GM12801 (cell line): ENCODE results near the gene OR2G2.

Experiments used
- TF ChIP-seq, protein P1 (sequence below): IDR thresholded peaks from one replicate; pipeline ENCODE4 v1.5.1; 2011; ENCODE audit warnings: control low read depth; ENCODE audit not compliant: insufficient read length; ENCODE audit errors: extremely low read depth

Gene OR2G2

DNA sequence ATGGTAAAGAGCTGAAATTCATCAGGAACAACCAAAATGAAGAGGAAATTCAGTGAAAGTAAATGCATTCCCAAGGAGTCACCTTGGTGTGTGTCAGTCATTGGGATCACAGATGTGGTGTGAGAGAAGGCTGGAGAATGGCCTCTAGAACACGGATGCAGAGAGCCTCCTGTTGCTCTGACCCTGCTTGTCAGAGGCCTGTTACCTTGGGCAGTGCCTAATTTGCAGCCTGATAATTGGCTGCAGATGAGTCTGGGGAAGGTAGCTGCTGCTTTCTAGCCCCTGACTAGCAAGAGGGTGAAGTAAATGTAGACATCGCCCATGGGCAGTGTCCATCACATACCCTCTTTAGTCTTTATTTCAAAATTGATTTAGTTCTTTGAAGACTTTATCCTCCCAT is 35.9 kb upstream of the OR2G2 start:
- TF ChIP-seq, protein P1, sequence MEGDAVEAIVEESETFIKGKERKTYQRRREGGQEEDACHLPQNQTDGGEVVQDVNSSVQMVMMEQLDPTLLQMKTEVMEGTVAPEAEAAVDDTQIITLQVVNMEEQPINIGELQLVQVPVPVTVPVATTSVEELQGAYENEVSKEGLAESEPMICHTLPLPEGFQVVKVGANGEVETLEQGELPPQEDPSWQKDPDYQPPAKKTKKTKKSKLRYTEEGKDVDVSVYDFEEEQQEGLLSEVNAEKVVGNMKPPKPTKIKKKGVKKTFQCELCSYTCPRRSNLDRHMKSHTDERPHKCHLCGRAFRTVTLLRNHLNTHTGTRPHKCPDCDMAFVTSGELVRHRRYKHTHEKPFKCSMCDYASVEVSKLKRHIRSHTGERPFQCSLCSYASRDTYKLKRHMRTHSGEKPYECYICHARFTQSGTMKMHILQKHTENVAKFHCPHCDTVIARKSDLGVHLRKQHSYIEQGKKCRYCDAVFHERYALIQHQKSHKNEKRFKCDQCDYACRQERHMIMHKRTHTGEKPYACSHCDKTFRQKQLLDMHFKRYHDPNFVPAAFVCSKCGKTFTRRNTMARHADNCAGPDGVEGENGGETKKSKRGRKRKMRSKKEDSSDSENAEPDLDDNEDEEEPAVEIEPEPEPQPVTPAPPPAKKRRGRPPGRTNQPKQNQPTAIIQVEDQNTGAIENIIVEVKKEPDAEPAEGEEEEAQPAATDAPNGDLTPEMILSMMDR = no peak

DNA sequence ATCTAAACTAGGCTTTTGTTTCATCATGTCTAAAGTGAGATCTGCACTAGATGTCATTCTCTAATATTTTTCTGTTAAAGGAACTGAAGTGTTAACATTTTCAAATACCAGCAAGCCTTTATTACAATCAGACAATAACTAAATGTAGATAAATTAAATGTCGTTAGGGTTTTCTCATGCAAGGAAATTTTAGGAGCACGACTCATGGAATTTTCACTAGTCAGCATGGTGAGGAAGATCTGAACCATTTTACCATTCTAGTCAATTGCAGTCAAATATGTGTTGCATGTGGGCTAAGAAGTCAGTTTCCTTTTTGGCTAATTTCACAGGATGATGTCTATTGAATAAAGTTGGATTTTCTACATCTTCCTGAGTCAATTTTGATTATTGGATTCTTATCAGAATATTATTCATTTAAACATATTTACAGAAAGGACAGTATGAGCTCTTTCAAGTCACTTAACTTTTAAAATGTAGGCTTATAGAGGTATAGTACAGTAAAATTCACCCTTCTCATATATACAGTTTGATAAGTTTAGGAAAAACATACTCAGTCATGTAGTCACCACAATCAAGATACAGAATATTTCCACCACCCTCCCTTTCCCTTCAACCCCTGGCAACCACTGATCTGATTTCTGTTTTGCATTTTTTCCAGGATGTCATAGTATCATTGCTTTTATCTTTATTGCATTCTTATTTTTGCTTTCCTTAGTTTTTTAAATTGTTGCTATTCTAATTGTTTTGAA is 30.1 kb upstream of the OR2G2 start:
- TF ChIP-seq, protein P1 = no peak

DNA sequence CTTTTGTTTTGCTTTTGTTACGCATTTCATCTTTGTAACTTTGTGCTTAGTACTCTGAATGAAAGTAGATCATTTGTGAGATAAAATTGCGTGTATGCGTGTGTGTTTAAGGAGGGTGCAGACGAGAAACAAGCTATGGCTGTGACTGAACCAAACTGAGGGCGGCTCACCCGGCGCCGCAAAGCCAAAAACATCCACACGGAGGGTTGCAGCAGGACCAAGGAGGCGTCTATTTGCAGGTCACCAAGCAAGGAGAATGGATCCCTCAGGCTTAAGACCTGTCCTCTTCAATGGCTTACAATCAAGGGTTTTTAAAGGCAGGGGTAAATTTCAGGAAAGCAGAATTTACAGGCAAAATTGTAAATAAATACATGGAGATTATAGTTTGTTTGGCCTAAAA is 26.4 kb upstream of the OR2G2 start:
- TF ChIP-seq, protein P1 = no peak

DNA sequence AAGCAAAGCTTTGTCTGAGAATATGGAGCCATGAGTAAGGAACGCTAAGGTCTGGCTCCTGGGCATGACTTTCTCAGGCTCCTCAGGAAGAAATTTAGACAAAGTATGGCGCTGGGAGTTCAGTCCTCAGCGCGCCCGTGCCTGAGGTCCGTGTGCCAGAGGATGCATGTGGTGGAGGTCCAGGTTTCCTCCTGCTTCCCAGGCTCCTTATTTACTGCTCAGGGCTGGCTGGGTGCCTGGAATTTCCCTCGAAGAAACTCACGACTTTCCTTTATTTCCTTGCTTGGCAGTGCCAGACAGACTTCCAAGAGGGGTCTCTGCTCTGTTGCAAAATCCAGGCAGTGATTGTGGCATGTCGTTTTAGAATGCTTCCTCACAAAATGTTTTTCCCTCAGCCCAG is 26.0 kb upstream of the OR2G2 start:
- TF ChIP-seq, protein P1 = no peak

DNA sequence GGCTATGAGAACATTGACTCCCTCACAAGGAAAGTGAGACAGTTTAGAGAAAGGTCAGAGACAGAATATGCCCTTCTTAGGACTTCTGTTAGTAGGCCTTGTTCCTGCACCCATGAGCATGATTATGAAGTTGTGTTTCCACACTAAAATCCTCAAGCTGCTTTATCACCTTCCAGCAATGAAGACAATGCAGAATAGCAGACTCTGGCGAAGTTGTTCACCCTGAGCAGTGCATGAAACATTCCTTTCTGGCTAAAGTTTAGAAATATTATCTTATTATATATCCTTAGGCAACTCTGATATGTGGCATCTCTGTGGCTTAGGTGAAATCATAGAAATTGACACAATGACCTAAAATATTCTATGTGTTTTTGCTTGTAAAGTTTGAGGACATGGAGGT is 13.9 kb upstream of the OR2G2 start:
- TF ChIP-seq, protein P1 = no peak

DNA sequence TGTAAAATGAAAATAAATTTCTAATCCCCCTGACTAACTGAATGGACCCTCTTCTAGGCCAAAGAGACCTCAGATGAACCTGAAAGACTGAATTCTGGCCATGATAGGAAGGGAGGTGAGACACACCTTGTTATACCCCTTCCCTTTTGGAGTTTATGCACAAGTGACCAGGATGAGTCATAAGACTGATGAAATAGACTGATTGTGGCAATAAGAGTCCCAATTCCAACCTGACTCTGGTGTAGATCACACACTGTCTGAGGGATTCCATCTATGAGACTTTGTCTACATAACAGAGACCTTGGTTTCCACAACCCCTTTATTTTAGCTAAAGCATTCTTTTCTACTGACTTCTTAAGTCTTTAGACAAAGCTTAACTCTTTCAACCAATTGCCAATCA is 13.5 kb upstream of the OR2G2 start:
- TF ChIP-seq, protein P1 = no peak

DNA sequence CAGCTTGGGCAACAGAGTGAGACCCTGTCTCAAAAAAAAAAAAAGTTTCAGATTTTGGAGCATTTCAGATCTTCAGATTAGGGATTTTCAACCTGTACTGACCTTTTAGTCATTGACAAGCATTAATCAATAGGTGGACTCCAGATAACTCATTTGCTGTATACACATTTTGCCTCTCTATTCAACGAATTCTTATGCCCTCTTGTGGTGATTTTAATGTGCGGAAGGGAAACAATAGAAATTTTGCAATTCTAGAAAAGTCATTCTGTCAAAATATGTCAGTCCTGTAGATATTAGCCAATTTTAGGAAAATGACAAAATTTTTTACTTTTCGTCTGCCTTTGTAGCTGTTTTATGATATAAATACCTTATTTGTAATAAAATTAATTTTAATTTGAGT is 11.6 kb upstream of the OR2G2 start:
- TF ChIP-seq, protein P1 = no peak
